Measurements from ENCODE around the gene ADH1C.
"Not testable (repeated sequence)": the region's sequence is repeated elsewhere in the genome, so short reads cannot be mapped to it uniquely, and the experiment has no call there.

Gene ADH1C

GRCh38 chr4:99359480-99360204 lies 7.1 kb upstream of the ADH1C start:
- no peak for DNase-seq (ENCODE audit: low read depth, low spot score)

GRCh38 chr4:99357948-99358347 lies 5.4 kb upstream of the ADH1C start:
- DNase-seq (ENCODE audit: low read depth, low spot score), result no peak

- no peak for DNase-seq (ENCODE audit: low read depth, low spot score)
Measured at GRCh38 chr4:99356992-99357391, 4.4 kb upstream of the ADH1C start.

- DNase-seq (ENCODE audit: low read depth, low spot score), result not testable (repeated sequence)
Measured at GRCh38 chr4:99356149-99356548, 3.6 kb upstream of the ADH1C start.

- no peak for DNase-seq (ENCODE audit: low read depth, low spot score)
Measured at GRCh38 chr4:99351487-99351886, 1.1 kb downstream of the ADH1C start.

- DNase-seq (ENCODE audit: low read depth, low spot score), result no peak
Measured at GRCh38 chr4:99349338-99349737, 3.2 kb downstream of the ADH1C start.

- not testable (repeated sequence) for DNase-seq (ENCODE audit: low read depth, low spot score)
Measured at GRCh38 chr4:99342624-99343023, 9.9 kb downstream of the ADH1C start.

GRCh38 chr4:99341426-99341825 lies 11.1 kb downstream of the ADH1C start:
- DNase-seq (ENCODE audit: low read depth, low spot score), result no peak

GRCh38 chr4:99339172-99339571 lies 13.4 kb downstream of the ADH1C start:
- no peak for DNase-seq (ENCODE audit: low read depth, low spot score)

- DNase-seq (ENCODE audit: low read depth, low spot score), result no peak
Measured at GRCh38 chr4:99336553-99336952, 16.0 kb downstream of the ADH1C start.

- DNase-seq (ENCODE audit: low read depth, low spot score), result no peak
Measured at GRCh38 chr4:99334880-99335279, 17.7 kb downstream of the ADH1C start.

- no peak for DNase-seq (ENCODE audit: low read depth, low spot score)
Measured at GRCh38 chr4:99330648-99331047, 21.9 kb downstream of the ADH1C start.

GRCh38 chr4:99329876-99330275 lies 22.7 kb downstream of the ADH1C start:
- DNase-seq (ENCODE audit: low read depth, low spot score), result no peak

- DNase-seq (ENCODE audit: low read depth, low spot score), result no peak
Measured at GRCh38 chr4:99324979-99325378, 27.6 kb downstream of the ADH1C start.

- DNase-seq (ENCODE audit: low read depth, low spot score), result no peak
Measured at GRCh38 chr4:99324361-99324760, 28.2 kb downstream of the ADH1C start.

GRCh38 chr4:99323756-99324155 lies 28.8 kb downstream of the ADH1C start:
- no peak for DNase-seq (ENCODE audit: low read depth, low spot score)

- no peak for DNase-seq (ENCODE audit: low read depth, low spot score)
Measured at GRCh38 chr4:99321241-99322191, 31.0 kb downstream of the ADH1C start, which contains the start of gene ADH1B. ADH1B (minus strand) TSS chr4:99321401; CDS start chr4:99321331, 70 bp downstream.

GRCh38 chr4:99317811-99318210 lies 34.7 kb downstream of the ADH1C start:
- not testable (repeated sequence) for DNase-seq (ENCODE audit: low read depth, low spot score)

GRCh38 chr4:99317354-99317753 lies 35.2 kb downstream of the ADH1C start:
- no peak for DNase-seq (ENCODE audit: low read depth, low spot score)

- no peak for DNase-seq (ENCODE audit: low read depth, low spot score)
Measured at GRCh38 chr4:99315839-99316238, 36.7 kb downstream of the ADH1C start.

GRCh38 chr4:99314211-99314610 lies 38.3 kb downstream of the ADH1C start:
- no peak for DNase-seq (ENCODE audit: low read depth, low spot score)

GRCh38 chr4:99310389-99310788 lies 42.2 kb downstream of the ADH1C start:
- DNase-seq (ENCODE audit: low read depth, low spot score), result no peak
